Esophagus muscularis mucosa (tissue), 4 donors: ENCODE measurements around the gene NT5DC1. TPM values are rescaled to one million over a fixed set of nuclear protein-coding genes. Genes with fewer than 3 reads are reported as not detected.
A peak's percentile ranks its signal among the peaks of the same experiment; 100 is the strongest.

Experiments used
- DNase-seq: peaks from one replicate; pipeline ENCODE4 v3.0.0-alpha.2; 2017; ENCODE audit errors: extremely low spot score
- H3K27ac ChIP-seq, 4 donors: fragments of 200-600 bp; sonication (generic); replicated peaks in 1 of 4; 1 replicate in 3 of 4; 2 replicates in 1 of 4; pipeline ENCODE4 v1.5.1; 2016 to 2019; ENCODE audit warnings: mild to moderate bottlenecking in 1 of 4
- H3K27me3 ChIP-seq, 4 donors: fragments of 200-600 bp; sonication (generic); one replicate each; pipeline versions ENCODE4 v1.5.1 to v1.6.0; 2016 to 2019
- H3K36me3 ChIP-seq, 4 donors: fragments of 200-600 bp; sonication (generic); one replicate each; pipeline ENCODE4 v1.5.1; 2016 to 2019
- H3K4me1 ChIP-seq, 4 donors: fragments of 200-600 bp; sonication (generic); one replicate each; pipeline ENCODE4 v1.5.1; 2016 to 2019
- H3K4me3 ChIP-seq, 4 donors: fragments of 200-600 bp; sonication (generic); 1 replicate in 2 of 4; 2 replicates in 2 of 4; pipeline ENCODE4 v1.5.1; 2016 to 2019; ENCODE audit warnings: mild to moderate bottlenecking in 4 of 4, moderate library complexity in 1 of 4
- H3K9me3 ChIP-seq, 4 donors: fragments of 200-600 bp; sonication (generic); 1 replicate in 3 of 4; 2 replicates in 1 of 4; pipeline ENCODE4 v1.5.1; 2016 to 2019
- CTCF ChIP-seq, 3 experiments: fragments of 200-600 bp in 2 of 3; fragments of 450-650 bp in 1 of 3; sonication (generic) in 2 of 3; IDR thresholded peaks; one replicate each; pipeline ENCODE4 v1.5.1; 2017 to 2019; ENCODE audit warnings: antibody characterized with exemption in 3 of 3, mild to moderate bottlenecking in 2 of 3, moderate library complexity in 1 of 3
- EP300 ChIP-seq: sonication (generic); formaldehyde crosslinking; IDR thresholded peaks from one replicate; pipeline ENCODE4 v1.6.1; 2017; ENCODE audit warnings: antibody characterized with exemption
- POLR2A ChIP-seq: fragments of 450-650 bp; IDR thresholded peaks from one replicate; pipeline ENCODE4 v1.6.1; 2017; ENCODE audit warnings: antibody characterized with exemption, moderate library complexity, mild to moderate bottlenecking, low read depth
- POLR2AphosphoS5 ChIP-seq, 2 donors: sonication (generic); formaldehyde crosslinking; IDR thresholded peaks; one replicate each; pipeline ENCODE4 v1.6.1; 2017; ENCODE audit warnings: antibody characterized with exemption in 2 of 2
- WGBS: methylation state at CpG from one replicate; pipeline ENCODE4 v1.1.5; 2018; 5-methylcytosine and 5-hydroxymethylcytosine counted together
- intact Hi-C: fragments of 100-400 bp; cut with DNase I; formaldehyde crosslinking; loops from one replicate; pipeline ENCODE4 v1.15.1; 2023
- total RNA-seq, 4 donors: library from RNA; depleted of rRNA; stranded (reverse); fragments of >200 nt; gene quantifications; one replicate each; pipeline versions ENCODE4 v1.1.0 to v1.2.1, GENCODE V29; 2016

The NT5DC1 gene
- 1 to 10 TPM; 4.1 to 8.4 (median 6.7) TPM for total RNA-seq

- intact Hi-C loops: no loop called here
- WGBS: 1% methylated on average over 7 of the region's 87 CpGs
- peak within 1 kb of the TSS; percentile 91 to 99 (median 96) for H3K27ac ChIP-seq
- no peaks in the 10 kb centered on the region for H3K36me3 ChIP-seq
- H3K4me1 ChIP-seq: peaks cover 27 to 54% (median 32%) of the 10 kb centered on the region in 4 donors
- H3K9me3 ChIP-seq: peaks cover 0 to 10% (median 7%) of the 10 kb centered on the region in 4 donors
- peaks cover 0 to 3% (median 0%) of the 10 kb centered on the region in 4 donors for H3K27me3 ChIP-seq
- peak; percentile 94 for DNase-seq
- H3K4me3 ChIP-seq: peak within 1 kb of the TSS; percentile 66 to 91 (median 84)
- no peak for TF ChIP-seq EP300
- TF ChIP-seq CTCF (IDR thresholded peaks at IDR 0.05): peak in 2 of 3 experiments; percentile 25 to 44
- TF ChIP-seq POLR2AphosphoS5 (IDR thresholded peaks at IDR 0.05): peak; percentile 60 to 81
- TF ChIP-seq POLR2A: no peak
Measured at GRCh38 chr6:116100419-116101301, at the start of gene NT5DC1. NT5DC1 (plus strand) TSS chr6:116100853; CDS start chr6:116100931, 78 bp downstream.

DNA sequence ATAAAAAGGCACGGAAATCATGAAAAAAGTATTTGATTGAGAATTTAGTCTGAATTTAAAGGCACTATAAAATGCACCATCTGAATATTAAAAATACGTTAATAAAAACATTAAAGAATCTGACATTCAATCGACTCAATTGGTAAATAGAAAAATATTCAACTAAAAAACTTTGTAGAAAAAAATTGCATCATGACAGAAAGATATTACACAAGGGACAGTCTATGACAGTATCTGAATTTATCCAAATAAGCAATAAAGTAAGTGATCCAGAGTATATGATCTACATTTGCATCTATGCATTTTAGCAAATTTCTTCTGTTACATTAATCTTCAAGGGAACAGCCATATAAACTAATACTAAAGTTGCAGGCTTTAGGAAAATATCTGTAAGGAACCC lies 49.4 kb upstream of the NT5DC1 start:
- Histone ChIP-seq H3K4me3 (no peak overlapping the region), H3K4me1 (no peaks in the 10 kb centered on the region), H3K27me3 (no peaks in the 10 kb centered on the region), H3K27ac (no peak overlapping the region), H3K36me3 (no peaks in the 10 kb centered on the region), H3K9me3 (no peaks in the 10 kb centered on the region)
- DNase-seq: no peak
- 89% methylated on average over 3 of the region's 3 CpGs for WGBS
- no peak for TF ChIP-seq POLR2AphosphoS5 (IDR thresholded peaks at IDR 0.05)
- no peak for TF ChIP-seq POLR2A
- TF ChIP-seq EP300: no peak
- TF ChIP-seq CTCF (IDR thresholded peaks at IDR 0.05): no peak
- intact Hi-C loops: no loop called here

DNA sequence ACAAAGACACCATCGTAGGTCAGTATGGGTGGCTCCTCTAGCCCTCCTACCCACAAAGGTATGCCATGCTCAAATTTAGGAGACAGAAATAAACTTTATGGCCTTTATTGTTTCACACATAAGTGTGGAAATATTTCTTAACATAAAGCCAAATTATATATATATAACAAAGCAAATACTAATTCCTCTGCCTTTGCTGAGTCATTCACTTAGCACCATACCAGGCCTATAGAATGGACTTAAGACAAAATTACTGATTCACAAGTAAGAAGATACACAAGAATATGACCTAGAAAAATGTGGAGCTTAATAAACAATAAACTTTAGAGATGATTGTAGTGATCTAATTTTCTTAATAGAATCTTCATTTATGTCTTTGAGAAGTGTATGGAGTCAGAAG lies 45.1 kb upstream of the NT5DC1 start:
- Histone ChIP-seq H3K9me3 (no peaks in the 10 kb centered on the region), H3K4me3 (no peak overlapping the region), H3K4me1 (peaks cover 0 to 6% (median 0%) of the 10 kb centered on the region in 4 donors), H3K27ac (no peak overlapping the region), H3K36me3 (no peaks in the 10 kb centered on the region), H3K27me3 (no peaks in the 10 kb centered on the region)
- WGBS: 91% methylated on average over 1 of the region's 1 CpG
- no peak for DNase-seq
- intact Hi-C loops: no loop called here
- TF ChIP-seq POLR2AphosphoS5 (IDR thresholded peaks at IDR 0.05): no peak
- no peak for TF ChIP-seq CTCF (IDR thresholded peaks at IDR 0.05)
- no peak for TF ChIP-seq POLR2A
- no peak for TF ChIP-seq EP300

GRCh38 chr6:116057766-116058165 lies 42.9 kb upstream of the NT5DC1 start:
- Histone ChIP-seq H3K4me1 (peaks cover 7 to 17% (median 10%) of the 10 kb centered on the region in 4 donors), H3K36me3 (no peaks in the 10 kb centered on the region), H3K9me3 (no peaks in the 10 kb centered on the region), H3K4me3 (no peak overlapping the region), H3K27ac (no peak overlapping the region), H3K27me3 (no peaks in the 10 kb centered on the region)
- intact Hi-C loops: no loop called here
- DNase-seq: no peak
- TF ChIP-seq EP300 (no peak), CTCF (IDR thresholded peaks at IDR 0.05) (no peak), POLR2AphosphoS5 (IDR thresholded peaks at IDR 0.05) (no peak), POLR2A (no peak)
- WGBS: 78% methylated on average over 2 of the region's 2 CpGs
